NB4 (cell line): Measurements from ENCODE around the gene E2F6.

Experiments used
- DNase-seq: peaks from one replicate; pipeline ENCODE4 v3.0.0; 2010; ENCODE audit warnings: low read depth
- H3K4me3 ChIP-seq: one replicate; pipeline ENCODE4 v1.5.1; 2011; ENCODE audit warnings: mild to moderate bottlenecking, low read depth, low read length, moderate library complexity
- CTCF ChIP-seq: IDR thresholded peaks from one replicate; pipeline ENCODE4 v1.5.1; 2012; ENCODE audit warnings: low read depth, low read length
- MAX ChIP-seq: IDR thresholded peaks from 2 replicates; pipeline ENCODE4 v1.6.1; 2011; ENCODE audit warnings: low read depth, low read length
- MYC ChIP-seq: IDR thresholded peaks from 2 replicates; pipeline ENCODE4 v1.6.1; 2011; ENCODE audit warnings: low read depth, low read length
- POLR2A ChIP-seq: IDR thresholded peaks from 2 replicates; pipeline ENCODE4 v1.6.1; 2011; ENCODE audit warnings: mild to moderate bottlenecking; ENCODE audit not compliant: insufficient read length; ENCODE audit errors: extremely low read depth

E2F6 gene

GRCh38 chr2:11446733-11447248 is 19.2 kb downstream of the E2F6 start:
- 0 out of 2 replicates have a peak, but pooled peaks have one; percentile 5 for TF ChIP-seq MAX
- TF ChIP-seq POLR2A: no peak
- TF ChIP-seq CTCF: peak; percentile 71
- TF ChIP-seq MYC: no peak
- no peak overlapping the region for H3K4me3 ChIP-seq
- DNase-seq: peak; percentile 72

DNA sequence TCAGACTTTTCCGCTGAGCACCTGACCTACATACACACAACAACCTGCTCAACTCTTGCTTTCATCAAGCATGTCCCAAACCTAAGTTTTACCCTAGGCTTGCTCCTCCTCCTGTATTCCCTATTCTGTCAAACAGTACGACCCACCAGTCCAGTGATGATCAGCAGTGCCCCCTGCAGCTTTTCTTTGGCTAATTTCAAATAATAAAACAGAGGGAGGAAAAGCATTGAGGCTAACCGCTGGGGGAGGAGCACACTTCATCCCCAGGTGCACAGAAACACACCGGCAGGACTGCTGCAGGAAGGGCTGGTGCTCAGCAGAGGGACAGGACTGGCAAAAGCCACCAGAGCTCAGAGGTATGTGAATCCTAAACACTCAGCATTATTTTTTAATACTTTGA is 21.2 kb downstream of the E2F6 start:
- H3K4me3 ChIP-seq: no peak overlapping the region
- no peak for DNase-seq
- no peak for TF ChIP-seq MAX
- TF ChIP-seq MYC: no peak
- TF ChIP-seq POLR2A: no peak
- TF ChIP-seq CTCF: no peak

GRCh38 chr2:11438555-11439080 is 27.3 kb downstream of the E2F6 start:
- H3K4me3 ChIP-seq: no peak overlapping the region
- DNase-seq: no peak
- TF ChIP-seq MAX: no peak
- TF ChIP-seq POLR2A: no peak
- TF ChIP-seq MYC: no peak
- no peak for TF ChIP-seq CTCF

DNA sequence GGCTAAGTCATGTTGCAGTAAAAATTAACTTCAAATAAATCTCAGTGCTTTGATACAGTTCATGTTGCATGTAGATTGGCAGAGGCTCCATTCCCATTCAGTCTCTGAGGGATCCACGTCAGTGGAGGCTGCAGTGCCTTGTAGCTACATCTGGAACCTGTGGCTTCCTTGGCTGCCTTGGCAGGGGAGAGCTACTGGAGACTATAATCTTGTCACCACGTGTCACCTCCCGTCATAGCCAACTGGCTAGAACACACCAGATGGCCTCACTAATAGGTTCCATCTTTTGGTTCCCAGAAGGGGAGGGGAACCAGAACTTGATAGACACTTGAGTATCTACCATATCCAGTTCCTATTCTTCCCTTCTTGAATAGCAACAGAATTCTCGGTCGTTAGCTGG is 28.4 kb downstream of the E2F6 start:
- DNase-seq: no peak
- no peak overlapping the region for H3K4me3 ChIP-seq
- TF ChIP-seq MAX: no peak

DNA sequence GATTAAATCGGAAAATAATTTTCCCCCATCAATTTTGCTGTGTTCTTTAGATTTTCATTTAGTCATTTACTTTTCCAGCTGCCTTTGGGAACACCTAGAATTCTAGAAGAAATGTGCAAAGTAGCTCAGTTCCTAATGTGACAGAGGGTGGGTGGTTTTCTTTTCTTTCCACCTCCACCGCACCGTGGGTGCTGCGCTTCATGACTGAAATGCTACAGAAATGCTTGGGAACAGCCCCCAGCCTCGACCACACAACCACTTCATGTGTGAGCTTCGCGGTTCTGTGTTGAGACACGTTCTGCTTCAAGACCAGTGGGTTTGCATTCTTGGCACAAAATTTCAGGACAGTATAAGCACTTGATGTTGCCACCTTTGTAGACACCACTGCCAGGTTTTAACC is 30.9 kb downstream of the E2F6 start:
- TF ChIP-seq MAX (no peak), CTCF (no peak), POLR2A (no peak), MYC (no peak)
- no peak overlapping the region for H3K4me3 ChIP-seq
- no peak for DNase-seq

GRCh38 chr2:11434443-11434842 is 31.5 kb downstream of the E2F6 start:
- TF ChIP-seq POLR2A (no peak), CTCF (no peak), MYC (no peak), MAX (no peak)

More at GRCh38 chr2:11434443-11434842, 31.5 kb downstream of the E2F6 start:
- no peak overlapping the region for H3K4me3 ChIP-seq
- no peak for DNase-seq
